22Rv1 (cell line): Measurements from ENCODE around the gene RALGPS2.

Experiments
- ZFX ChIP-seq: fragments of 450-650 bp; IDR thresholded peaks from 2 replicates; pipeline ENCODE4 v1.6.1; 2017; ENCODE audit warnings: antibody characterized with exemption, borderline replicate concordance
- TF ChIP-seq, protein P1 (sequence below): fragments of 450-650 bp; IDR thresholded peaks from 2 replicates; pipeline ENCODE4 v1.5.1; 2017; ENCODE audit warnings: mild to moderate bottlenecking

DNA sequence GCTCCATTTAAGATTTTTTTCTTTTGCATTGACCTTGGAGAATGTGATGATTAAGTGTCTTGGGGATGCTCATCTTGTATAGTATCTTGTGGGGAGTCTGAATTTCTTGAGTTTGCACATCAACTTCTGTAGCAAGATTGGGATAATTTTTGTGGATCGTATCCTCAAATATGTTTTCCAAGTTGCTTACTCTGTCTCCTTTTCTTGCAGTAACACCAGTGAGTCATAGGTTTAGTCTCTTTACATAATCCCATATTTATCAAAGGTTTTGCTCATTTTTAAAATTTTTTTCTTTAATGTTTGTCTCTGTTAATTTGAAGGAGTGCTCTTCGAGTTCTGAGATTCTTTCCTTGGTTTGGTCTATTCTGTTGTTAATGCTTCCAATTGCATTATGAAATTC lies 187.6 kb downstream of the RALGPS2 start:
- TF ChIP-seq, protein P1, sequence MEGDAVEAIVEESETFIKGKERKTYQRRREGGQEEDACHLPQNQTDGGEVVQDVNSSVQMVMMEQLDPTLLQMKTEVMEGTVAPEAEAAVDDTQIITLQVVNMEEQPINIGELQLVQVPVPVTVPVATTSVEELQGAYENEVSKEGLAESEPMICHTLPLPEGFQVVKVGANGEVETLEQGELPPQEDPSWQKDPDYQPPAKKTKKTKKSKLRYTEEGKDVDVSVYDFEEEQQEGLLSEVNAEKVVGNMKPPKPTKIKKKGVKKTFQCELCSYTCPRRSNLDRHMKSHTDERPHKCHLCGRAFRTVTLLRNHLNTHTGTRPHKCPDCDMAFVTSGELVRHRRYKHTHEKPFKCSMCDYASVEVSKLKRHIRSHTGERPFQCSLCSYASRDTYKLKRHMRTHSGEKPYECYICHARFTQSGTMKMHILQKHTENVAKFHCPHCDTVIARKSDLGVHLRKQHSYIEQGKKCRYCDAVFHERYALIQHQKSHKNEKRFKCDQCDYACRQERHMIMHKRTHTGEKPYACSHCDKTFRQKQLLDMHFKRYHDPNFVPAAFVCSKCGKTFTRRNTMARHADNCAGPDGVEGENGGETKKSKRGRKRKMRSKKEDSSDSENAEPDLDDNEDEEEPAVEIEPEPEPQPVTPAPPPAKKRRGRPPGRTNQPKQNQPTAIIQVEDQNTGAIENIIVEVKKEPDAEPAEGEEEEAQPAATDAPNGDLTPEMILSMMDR: no peak
- TF ChIP-seq ZFX: no peak
